Colonic mucosa (tissue), 4 donors: ENCODE measurements around the gene LUZP1. TPM values are rescaled to one million over a fixed set of nuclear protein-coding genes. Genes with fewer than 3 reads are reported as not detected.

Experiments used
- DNase-seq: peaks from one replicate; pipeline ENCODE4 v3.0.0-alpha.2; 2020
- H3K27ac ChIP-seq: fragments of 200-600 bp; one replicate; pipeline ENCODE4 v1.8.0; 2021
- H3K27me3 ChIP-seq: fragments of 200-600 bp; one replicate; pipeline ENCODE4 v1.8.0; 2021
- H3K36me3 ChIP-seq: fragments of 200-600 bp; one replicate; pipeline ENCODE4 v1.8.0; 2021
- H3K4me1 ChIP-seq: fragments of 200-600 bp; one replicate; pipeline ENCODE4 v1.8.0; 2021; ENCODE audit warnings: mild to moderate bottlenecking
- H3K4me3 ChIP-seq: fragments of 200-600 bp; one replicate; pipeline ENCODE4 v1.8.0; 2021
- H3K9ac ChIP-seq, 2 donors: one replicate each; pipeline ENCODE4 v1.7.0; 2013; ENCODE audit warnings: control low read depth in 2 of 2, low read depth in 2 of 2, low read length in 2 of 2
- H3K9me3 ChIP-seq: fragments of 200-600 bp; one replicate; pipeline ENCODE4 v1.8.0; 2021
- CTCF ChIP-seq: fragments of 200-600 bp; IDR thresholded peaks from one replicate; pipeline ENCODE4 v1.8.0; 2022; ENCODE audit warnings: antibody characterized with exemption, mild to moderate bottlenecking
- intact Hi-C: fragments of 100-400 bp; cut with DNase I; formaldehyde crosslinking; loops from one replicate; pipeline ENCODE4 v1.14.1; 2022
- total RNA-seq, 2 donors: library from RNA; stranded (reverse); fragmentation: NEBNext Ultra II Directional in 1 of 2; extraction: Animal tissue kit (Norgen Biotek cat#: 25700) in 1 of 2; gene quantifications; one replicate each; pipeline ENCODE4 v1.2.1, GENCODE V29; 2021
- donor health status: healthy.
- donor health status: DM: no; HTN: no; CAD: no.
- donor health status: DM: no; HTN: no; CAD: no.

The LUZP1 gene
- total RNA-seq, 2 donors from 2014 or later: 42.4 to 50.4 TPM

GRCh38 chr1:23134055-23134454 is 34.6 kb downstream of the LUZP1 start:
- TF ChIP-seq CTCF: no peak
- intact Hi-C loops: no loop called here
- Histone ChIP-seq H3K4me3 (no peak overlapping the region), H3K4me1 (no peaks in the 10 kb centered on the region), H3K27ac (no peak overlapping the region), H3K27me3 (no peaks in the 10 kb centered on the region), H3K9me3 (no peaks in the 10 kb centered on the region), H3K9ac (no peak overlapping the region), H3K36me3 (no peaks in the 10 kb centered on the region)
- DNase-seq: no peak

- no peaks in the 10 kb centered on the region for H3K9me3 ChIP-seq
- no peaks in the 10 kb centered on the region for H3K27me3 ChIP-seq
- H3K4me3 ChIP-seq: no peak overlapping the region
- no peaks in the 10 kb centered on the region for H3K36me3 ChIP-seq
- intact Hi-C loops: no loop called here
- no peak overlapping the region for H3K9ac ChIP-seq
- H3K4me1 ChIP-seq: no peaks in the 10 kb centered on the region
- TF ChIP-seq CTCF: no peak
- no peak overlapping the region for H3K27ac ChIP-seq
- no peak for DNase-seq
These were observed 35.1 kb downstream of the LUZP1 start for GRCh38 chr1:23133587-23133986.

DNA sequence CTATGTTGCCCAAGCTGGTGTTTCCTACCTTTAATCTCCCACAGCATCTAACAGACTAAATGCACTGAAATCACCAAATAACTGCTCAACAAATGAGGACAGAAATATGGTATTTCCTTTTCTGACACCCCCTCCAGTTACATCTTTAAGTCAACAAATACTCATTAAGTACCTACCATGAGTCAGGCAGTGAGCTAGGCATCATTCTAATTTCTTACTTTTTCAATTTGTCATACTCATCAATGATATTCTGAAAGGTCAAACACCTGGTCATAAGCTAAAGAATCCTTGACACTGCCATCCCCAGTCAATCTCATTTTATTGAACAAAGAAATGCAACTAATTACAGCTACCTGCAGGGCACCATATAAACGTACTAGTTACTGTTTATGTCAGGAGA is 36.6 kb downstream of the LUZP1 start:
- no peaks in the 10 kb centered on the region for H3K9me3 ChIP-seq
- no peaks in the 10 kb centered on the region for H3K36me3 ChIP-seq
- TF ChIP-seq CTCF: no peak
- intact Hi-C loops: no loop called here
- no peak for DNase-seq
- no peaks in the 10 kb centered on the region for H3K4me1 ChIP-seq
- H3K9ac ChIP-seq: no peak overlapping the region
- no peak overlapping the region for H3K27ac ChIP-seq
- no peaks in the 10 kb centered on the region for H3K27me3 ChIP-seq
- no peak overlapping the region for H3K4me3 ChIP-seq

DNA sequence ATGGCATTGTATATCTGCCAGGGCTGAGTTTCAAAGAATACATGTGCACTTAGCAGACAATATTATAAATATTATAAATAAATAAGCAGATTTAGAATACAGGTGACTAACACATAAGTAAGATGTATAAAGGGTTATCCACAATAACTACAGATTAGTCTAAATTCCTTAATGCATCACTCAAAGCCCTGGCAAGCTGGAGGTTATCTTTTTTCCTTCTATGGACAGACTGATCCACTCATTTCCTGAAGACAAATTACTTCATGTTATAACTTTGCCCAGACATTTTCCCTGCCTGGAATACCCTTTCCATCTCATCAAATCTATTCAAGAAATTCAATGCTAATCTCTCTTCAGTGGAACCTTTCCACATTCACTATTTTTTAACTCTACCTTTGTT is 38.8 kb downstream of the LUZP1 start:
- no peak overlapping the region for H3K9ac ChIP-seq
- no peak for TF ChIP-seq CTCF
- no peaks in the 10 kb centered on the region for H3K27me3 ChIP-seq
- no peak for DNase-seq
- peaks cover 3% of the 10 kb centered on the region for H3K4me1 ChIP-seq
- no peaks in the 10 kb centered on the region for H3K36me3 ChIP-seq
- H3K9me3 ChIP-seq: no peaks in the 10 kb centered on the region
- no peak overlapping the region for H3K27ac ChIP-seq
- H3K4me3 ChIP-seq: no peak overlapping the region
- intact Hi-C loops: no loop called here

DNA sequence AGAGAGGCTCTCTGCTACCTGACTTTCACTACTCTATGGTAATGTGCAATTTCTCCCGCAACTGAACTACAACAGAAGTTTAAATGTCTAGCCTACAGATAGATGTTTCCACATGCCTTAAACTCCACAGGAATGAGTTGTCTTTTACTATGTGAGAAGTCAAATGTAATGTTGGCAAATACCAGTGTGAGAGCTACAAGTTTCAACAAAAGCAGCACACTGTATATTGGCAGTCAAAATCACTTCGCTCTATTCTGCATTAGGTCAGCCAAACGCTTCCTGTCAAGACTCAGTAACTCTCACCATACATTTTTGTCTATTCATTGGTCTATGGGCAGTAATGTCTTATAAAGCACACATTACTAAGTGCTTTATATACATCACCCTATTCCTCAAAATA is 41.9 kb downstream of the LUZP1 start:
- Histone ChIP-seq H3K9ac (no peak overlapping the region), H3K9me3 (no peaks in the 10 kb centered on the region), H3K4me3 (no peak overlapping the region), H3K27me3 (no peaks in the 10 kb centered on the region), H3K27ac (no peak overlapping the region), H3K36me3 (no peaks in the 10 kb centered on the region), H3K4me1 (peaks cover 3% of the 10 kb centered on the region)
- no peak for DNase-seq
- intact Hi-C loops: no loop called here
- no peak for TF ChIP-seq CTCF

- Histone ChIP-seq H3K36me3 (no peaks in the 10 kb centered on the region), H3K27ac (no peak overlapping the region), H3K9me3 (no peaks in the 10 kb centered on the region), H3K4me3 (no peak overlapping the region), H3K4me1 (peaks cover 3% of the 10 kb centered on the region), H3K9ac (no peak overlapping the region), H3K27me3 (no peaks in the 10 kb centered on the region)
- TF ChIP-seq CTCF: no peak
- no peak for DNase-seq
- intact Hi-C loops: no loop called here
These were observed 42.5 kb downstream of the LUZP1 start for GRCh38 chr1:23126200-23126599.
